Fibroblast of lung (primary cell): Measurements from ENCODE around the gene CALN1.

Experiments used
- EZH2 ChIP-seq: IDR thresholded peaks from 2 replicates; pipeline ENCODE4 v1.5.1; 2012; ENCODE audit warnings: low read length, control low read depth, mild to moderate bottlenecking; ENCODE audit errors: missing control alignments
- TF ChIP-seq, protein P1 (sequence below), 2 donors: IDR thresholded peaks in 1 of 2; conservative IDR thresholded peaks in 1 of 2; 1 replicate in 1 of 2; 2 replicates in 1 of 2; pipeline ENCODE4 v1.5.1; 2011 to 2012; ENCODE audit warnings: low read length in 2 of 2, control low read depth in 1 of 2, inconsistent platforms in 1 of 2, low read depth in 1 of 2, mild to moderate bottlenecking in 1 of 2

DNA sequence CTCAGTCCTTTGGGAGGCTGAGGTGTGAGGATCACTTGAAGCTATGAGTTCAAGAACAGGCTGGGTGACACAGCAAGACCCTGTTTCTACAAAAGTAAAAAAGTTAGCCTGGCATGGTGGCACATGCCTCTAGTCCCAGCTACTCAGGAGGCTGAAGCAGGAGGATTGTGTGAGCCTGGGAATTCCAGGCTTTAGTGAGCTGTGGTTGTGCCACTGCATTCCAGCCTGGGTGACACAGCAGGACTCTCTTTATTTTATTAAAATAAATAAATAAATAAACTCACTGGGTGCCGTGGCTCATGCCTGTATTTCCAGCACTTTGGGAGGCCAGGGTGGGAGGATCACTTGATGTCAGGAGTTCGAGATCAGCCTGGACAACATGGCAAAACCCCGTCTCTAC, 607.9 kb downstream of the CALN1 start:
- TF ChIP-seq, protein P1, sequence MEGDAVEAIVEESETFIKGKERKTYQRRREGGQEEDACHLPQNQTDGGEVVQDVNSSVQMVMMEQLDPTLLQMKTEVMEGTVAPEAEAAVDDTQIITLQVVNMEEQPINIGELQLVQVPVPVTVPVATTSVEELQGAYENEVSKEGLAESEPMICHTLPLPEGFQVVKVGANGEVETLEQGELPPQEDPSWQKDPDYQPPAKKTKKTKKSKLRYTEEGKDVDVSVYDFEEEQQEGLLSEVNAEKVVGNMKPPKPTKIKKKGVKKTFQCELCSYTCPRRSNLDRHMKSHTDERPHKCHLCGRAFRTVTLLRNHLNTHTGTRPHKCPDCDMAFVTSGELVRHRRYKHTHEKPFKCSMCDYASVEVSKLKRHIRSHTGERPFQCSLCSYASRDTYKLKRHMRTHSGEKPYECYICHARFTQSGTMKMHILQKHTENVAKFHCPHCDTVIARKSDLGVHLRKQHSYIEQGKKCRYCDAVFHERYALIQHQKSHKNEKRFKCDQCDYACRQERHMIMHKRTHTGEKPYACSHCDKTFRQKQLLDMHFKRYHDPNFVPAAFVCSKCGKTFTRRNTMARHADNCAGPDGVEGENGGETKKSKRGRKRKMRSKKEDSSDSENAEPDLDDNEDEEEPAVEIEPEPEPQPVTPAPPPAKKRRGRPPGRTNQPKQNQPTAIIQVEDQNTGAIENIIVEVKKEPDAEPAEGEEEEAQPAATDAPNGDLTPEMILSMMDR (conservative IDR thresholded peaks at IDR 0.05 in 1 of 2, IDR thresholded peaks at IDR 0.05 in 1 of 2; ENCODE audit: low read depth in 1 of 2, low read length in 2 of 2), result no peak
- no peak for TF ChIP-seq EZH2
